GM12878 (cell line): ENCODE measurements around the gene ANKRD33B. TPM values are rescaled to one million over a fixed set of nuclear protein-coding genes. Genes with fewer than 3 reads are reported as not detected.

Experiments used
- BMI1 ChIP-seq: fragments of 450-650 bp; IDR thresholded peaks from 2 replicates; pipeline ENCODE4 v1.6.1; 2016; ENCODE audit warnings: mild to moderate bottlenecking, moderate library complexity, borderline replicate concordance
- CBX5 ChIP-seq: sonication (generic); IDR thresholded peaks from 2 replicates; pipeline ENCODE4 v1.6.1; 2016; ENCODE audit warnings: low read depth, moderate library complexity, mild to moderate bottlenecking, inconsistent platforms
- CEBPB ChIP-seq, 2 experiments: fragments of 150-350 bp in 1 of 2; IDR thresholded peaks; 2 replicates each; pipeline ENCODE4 v1.6.1; 2012 to 2014; ENCODE audit warnings: low read depth in 2 of 2, low read length in 2 of 2, borderline replicate concordance in 1 of 2, inconsistent platforms in 1 of 2
- CHD1 ChIP-seq: IDR thresholded peaks from 2 replicates; pipeline ENCODE4 v1.6.1; 2012; ENCODE audit warnings: low read depth, low read length, improper control_type of control experiment
- ESRRA ChIP-seq: IDR thresholded peaks from 2 replicates; pipeline ENCODE4 v1.6.1; 2012; ENCODE audit warnings: mild to moderate bottlenecking, low read length, improper control_type of control experiment
- ETV6 ChIP-seq, 2 experiments: fragments of 450-650 bp in 1 of 2; IDR thresholded peaks in 1 of 2; conservative IDR thresholded peaks in 1 of 2; 2 replicates each; pipeline ENCODE4 v1.6.1; 2014; ENCODE audit warnings: antibody characterized with exemption in 1 of 2, borderline replicate concordance in 1 of 2, low read depth in 1 of 2, mild to moderate bottlenecking in 1 of 2, moderate library complexity in 1 of 2
- GABPA ChIP-seq: IDR thresholded peaks from 2 replicates; pipeline ENCODE4 v1.6.1; 2014; ENCODE audit warnings: antibody characterized with exemption, low read depth, mild to moderate bottlenecking, inconsistent platforms
- IKZF1 ChIP-seq: fragments of 450-650 bp; conservative IDR thresholded peaks from 2 replicates; pipeline ENCODE4 v1.6.1; 2017; ENCODE audit warnings: antibody characterized with exemption, mild to moderate bottlenecking
- MAX ChIP-seq: IDR thresholded peaks from 2 replicates; pipeline ENCODE4 v1.6.1; 2012; ENCODE audit warnings: low read depth, low read length, improper control_type of control experiment
- NBN ChIP-seq: fragments of 450-650 bp; IDR thresholded peaks from 2 replicates; pipeline ENCODE4 v1.6.1; 2016
- NR2C2 ChIP-seq: IDR thresholded peaks from 2 replicates; pipeline ENCODE4 v1.6.1; 2011; ENCODE audit warnings: borderline replicate concordance, low read depth; ENCODE audit not compliant: control insufficient read depth, insufficient read length
- PAX5 ChIP-seq: IDR thresholded peaks from 2 replicates; pipeline ENCODE4 v1.6.1; 2011; ENCODE audit warnings: low read depth, low read length, borderline replicate concordance
- POU2F2 ChIP-seq: IDR thresholded peaks from 3 replicates; pipeline ENCODE4 v1.6.1; 2011; ENCODE audit warnings: low read depth, mild to moderate bottlenecking, low read length, borderline replicate concordance
- RAD51 ChIP-seq: fragments of 450-650 bp; IDR thresholded peaks from 2 replicates; pipeline ENCODE4 v1.6.1; 2016; ENCODE audit warnings: moderate library complexity, mild to moderate bottlenecking, inconsistent platforms
- RFX5 ChIP-seq: IDR thresholded peaks from 2 replicates; pipeline ENCODE4 v1.6.1; 2011; ENCODE audit warnings: low read depth, low read length, improper control_type of control experiment
- SIX5 ChIP-seq: IDR thresholded peaks from 2 replicates; pipeline ENCODE4 v1.6.1; 2011; ENCODE audit warnings: mild to moderate bottlenecking, low read depth, low read length, moderate library complexity; ENCODE audit not compliant: severe bottlenecking
- ZBTB40 ChIP-seq: fragments of 450-650 bp; IDR thresholded peaks from 2 replicates; pipeline ENCODE4 v1.6.1; 2016; ENCODE audit warnings: mild to moderate bottlenecking, moderate library complexity, borderline replicate concordance
- ZNF687 ChIP-seq: fragments of 450-650 bp; IDR thresholded peaks from 2 replicates; pipeline ENCODE4 v1.6.1; 2017; ENCODE audit warnings: mild to moderate bottlenecking, moderate library complexity
- polyA plus RNA-seq, 11 experiments: library from polyadenylated mRNA; depleted of rRNA in 4 of 11; unstranded in 6 of 11; stranded (reverse) in 5 of 11; fragments of >200 nt; fragmentation: Nextera tagmentation in 4 of 11; fragmentation: Illumina TruSeq in 1 of 11; extraction: Ambion mirVana in 4 of 11; extraction: Trizol in 1 of 11; gene quantifications; 1 replicate in 1 of 11; 2 replicates in 10 of 11; pipeline versions ENCODE4 v1.2.1 to v1.2.3, GENCODE V29; 2011 to 2016; ENCODE audit warnings: inconsistent platforms in 2 of 11, missing spikeins in 2 of 11, low read depth in 1 of 11
- total RNA-seq, 4 experiments: library from RNA; depleted of rRNA in 3 of 4; stranded (reverse); fragments of >200 nt in 3 of 4; fragmentation: Illumina TruSeq in 1 of 4; extraction: Trizol in 1 of 4; gene quantifications; 2 replicates each; pipeline versions ENCODE4 v1.2.1 to v1.2.3, GENCODE V29; 2013 to 2021

Gene ANKRD33B
- total and polyA plus RNA-seq, 10 of the 15 experiments (the other 5 are each of a cell fraction or from before 2014, with no cell fraction given), result 4.9 to 61.6 (median 15.6) TPM

- TF ChIP-seq ZBTB40, result no peak
- TF ChIP-seq RFX5, result no peak
- TF ChIP-seq RAD51, result no peak
- peak; percentile 69 for TF ChIP-seq BMI1
- peak; percentile 97 for TF ChIP-seq IKZF1
- peak; percentile 65 for TF ChIP-seq NBN
- peak; percentile 39; the same call in 1 of the 2 replicates for TF ChIP-seq CBX5
- TF ChIP-seq CEBPB (IDR thresholded peaks at IDR 0.05; ENCODE audit: borderline replicate concordance in 1 of 2, low read depth in 2 of 2, low read length in 2 of 2), result no peak
- TF ChIP-seq PAX5, result peak; percentile 83; the same call in 1 of the 2 replicates
- peak; percentile 66; the same call in 1 of the 2 replicates for TF ChIP-seq ESRRA
- peak; percentile 88; the same call in 1 of the 2 replicates for TF ChIP-seq ZNF687
- TF ChIP-seq GABPA, result peak; percentile 29; the same call in 1 of the 2 replicates
- peak in 1 of 2 experiments; percentile 96; a peak in 2 of 4 replicates for TF ChIP-seq ETV6 (conservative IDR thresholded peaks at IDR 0.05 in 1 of 2, IDR thresholded peaks at IDR 0.05 in 1 of 2; ENCODE audit: borderline replicate concordance in 1 of 2, low read depth in 1 of 2)
- peak; percentile 84; the same call in 2 of the 3 replicates for TF ChIP-seq POU2F2
- peak; percentile 59 for TF ChIP-seq MAX
- no peak for TF ChIP-seq SIX5
- peak; percentile 70; the same call in 1 of the 2 replicates for TF ChIP-seq CHD1
- TF ChIP-seq NR2C2, result no peak
Observed at GRCh38 chr5:10607023-10607665, 43.3 kb downstream of the ANKRD33B start (continued).
